CD4-positive, alpha-beta T cell (primary cell): Measurements from ENCODE around the gene PLA2G1B. TPM values are rescaled to one million over a fixed set of nuclear protein-coding genes. Genes with fewer than 3 reads are reported as not detected.
A peak's percentile ranks its signal among the peaks of the same experiment; 100 is the strongest.

Experiments
- ATAC-seq: fragments of 200-7000 bp; cut with Tn5 transposase; one replicate; pipeline ENCODE4 v1.10.0; 2022; ENCODE audit warnings: mild to moderate bottlenecking; ENCODE audit not compliant: poor library complexity
- CTCF ChIA-PET: fragments of 350-600 bp; sonication (Branson Sonifier 250); formaldehyde crosslinking; loops from one replicate; lab custom pipeline; 2021; ENCODE audit warnings: antibody characterized with exemption, inconsistent platforms; lab: Charles Lee
- POLR2A ChIA-PET: fragments of 350-600 bp; sonication (Branson Sonifier 250); formaldehyde crosslinking; loops from one replicate; lab custom pipeline; 2021; ENCODE audit warnings: antibody characterized with exemption, inconsistent platforms; lab: Charles Lee
- DNase-seq, 14 experiments: peaks; one replicate each; pipeline ENCODE4 v3.0.0-alpha.2; 2013 to 2020; ENCODE audit warnings: mixed read lengths in 2 of 14
- H3K27ac ChIP-seq, 2 donors: one replicate each; pipeline versions ENCODE4 v1.5.1 to v1.7.0; 2013; ENCODE audit warnings: low read length in 2 of 2, low read depth in 1 of 2, mild to moderate bottlenecking in 1 of 2
- H3K27me3 ChIP-seq, 2 experiments: 1 replicate in 1 of 2; 2 replicates in 1 of 2; pipeline versions ENCODE4 v1.6.1 to v1.7.0; 2013; ENCODE audit warnings: low read length in 2 of 2, control low read depth in 1 of 2, mild to moderate bottlenecking in 1 of 2, moderate library complexity in 1 of 2; ENCODE audit not compliant: insufficient read depth in 2 of 2, control insufficient read depth in 1 of 2
- H3K36me3 ChIP-seq: one replicate; pipeline ENCODE4 v1.6.1; 2013; ENCODE audit warnings: low read length, control low read depth; ENCODE audit not compliant: insufficient read depth
- H3K4me1 ChIP-seq: one replicate; pipeline ENCODE4 v1.6.1; 2013; ENCODE audit warnings: low read length, control low read depth; ENCODE audit not compliant: insufficient read depth
- H3K4me3 ChIP-seq: one replicate; pipeline ENCODE4 v1.5.1; 2013; ENCODE audit warnings: mild to moderate bottlenecking, low read length, moderate library complexity
- H3K9me3 ChIP-seq, 2 experiments: 1 replicate in 1 of 2; 2 replicates in 1 of 2; pipeline versions ENCODE4 v1.6.1 to v1.7.0; 2013; ENCODE audit warnings: low read length in 2 of 2, mild to moderate bottlenecking in 2 of 2, control low read depth in 1 of 2, moderate library complexity in 1 of 2; ENCODE audit not compliant: control insufficient read depth in 1 of 2, insufficient read depth in 1 of 2
- H3K27ac Mint-ChIP-seq: one replicate; pipeline ENCODE4 v1.8.0; 2020; ENCODE audit warnings: mixed read lengths
- H3K27me3 Mint-ChIP-seq: one replicate; pipeline ENCODE4 v1.8.0; 2021; ENCODE audit warnings: mixed read lengths
- H3K36me3 Mint-ChIP-seq: one replicate; pipeline ENCODE4 v1.8.0; 2021; ENCODE audit warnings: low read depth, mixed read lengths
- H3K4me1 Mint-ChIP-seq: one replicate; pipeline ENCODE4 v1.8.0; 2021; ENCODE audit warnings: low read depth, mixed read lengths
- H3K4me3 Mint-ChIP-seq: one replicate; pipeline ENCODE4 v1.8.0; 2020; ENCODE audit warnings: mild to moderate bottlenecking, mixed read lengths
- H3K9me3 Mint-ChIP-seq: one replicate; pipeline ENCODE4 v1.8.0; 2020; ENCODE audit warnings: mixed read lengths
- CTCF ChIP-seq: fragments of 200-600 bp; IDR thresholded peaks from one replicate; pipeline ENCODE4 v1.8.0; 2022; ENCODE audit warnings: antibody characterized with exemption, mild to moderate bottlenecking
- intact Hi-C, 2 experiments: fragments of 100-400 bp; cut with DNase I in 1 of 2; cut with micrococcal nuclease in 1 of 2; formaldehyde crosslinking; loops; one replicate each; pipeline versions ENCODE4 v1.15.1 to v1.9.0; 2023 to 2025; cut with DNase I, micrococcal nuclease
- polyA plus RNA-seq, 2 donors: library from polyadenylated mRNA; unstranded; fragments of 120-200 nt; gene quantifications; one replicate each; pipeline ENCODE4 v1.2.1, GENCODE V29; 2013
- total RNA-seq, 174 experiments: library from RNA in 2 of 174; stranded (reverse) in 2 of 174; gene quantifications; one replicate each; pipeline ENCODE4 v1.2.3 and lab custom pipeline; 2021 to 2026

PLA2G1B gene
- total RNA-seq: not detected
- polyA plus RNA-seq (2013, experiment 1 of 2): 0.19 TPM
- not detected for polyA plus RNA-seq (2013, experiment 2 of 2)
- 0 to 0.20 (median 0) reads per million in 172 experiments for total RNA-seq (lab: John Stamatoyannopoulos, UW)

- H3K4me3 ChIP-seq: no peak within 1 kb of the TSS
- H3K36me3 ChIP-seq: no peaks in the 10 kb centered on the region
- H3K27ac Mint-ChIP-seq: no peak within 1 kb of the TSS
- no peaks in the 10 kb centered on the region for H3K9me3 Mint-ChIP-seq
- H3K4me3 Mint-ChIP-seq: peak within 1 kb of the TSS; percentile 7
- ATAC-seq (no peak), DNase-seq (no peak)
- H3K27ac ChIP-seq: no peak within 1 kb of the TSS
- ChIA-PET POLR2A (interaction anchor here (2.5 kb wide), 1 partner anchor 36 kb away, joined by 13 read pairs; the partner anchor contains the start of genes RNU4-1 and RNU4-2), CTCF (interaction anchor here (1.1 kb wide), 1 partner anchor 26 kb away, joined by 4 read pairs; the partner anchor contains the start of gene SIRT4)
- peaks cover 4% of the 10 kb centered on the region for H3K27me3 Mint-ChIP-seq
- peaks cover 6% of the 10 kb centered on the region for H3K4me1 Mint-ChIP-seq
- peaks cover 12% of the 10 kb centered on the region for H3K4me1 ChIP-seq
- peaks cover 4% of the 10 kb centered on the region for H3K36me3 Mint-ChIP-seq
- no peak for TF ChIP-seq CTCF
- H3K27me3 ChIP-seq: peaks cover 4 to 5% of the 10 kb centered on the region in 2 experiments
- no peaks in the 10 kb centered on the region for H3K9me3 ChIP-seq
- intact Hi-C loops: loop anchor here (2.0 to 10.0 kb wide), 4 partner anchors 107 to 387 kb away; partner anchors contain the start of genes CABP1 (in 1 of the 2), COX6A1 (in 1 of the 2) and UNC119B (in 1 of the 2)
Observed at GRCh38 chr12:120327593-120327992, at the start of gene PLA2G1B. Gene PLA2G1B (minus strand): TSS chr12:120327779. CDS start chr12:120327753, 26 bp downstream.

DNA sequence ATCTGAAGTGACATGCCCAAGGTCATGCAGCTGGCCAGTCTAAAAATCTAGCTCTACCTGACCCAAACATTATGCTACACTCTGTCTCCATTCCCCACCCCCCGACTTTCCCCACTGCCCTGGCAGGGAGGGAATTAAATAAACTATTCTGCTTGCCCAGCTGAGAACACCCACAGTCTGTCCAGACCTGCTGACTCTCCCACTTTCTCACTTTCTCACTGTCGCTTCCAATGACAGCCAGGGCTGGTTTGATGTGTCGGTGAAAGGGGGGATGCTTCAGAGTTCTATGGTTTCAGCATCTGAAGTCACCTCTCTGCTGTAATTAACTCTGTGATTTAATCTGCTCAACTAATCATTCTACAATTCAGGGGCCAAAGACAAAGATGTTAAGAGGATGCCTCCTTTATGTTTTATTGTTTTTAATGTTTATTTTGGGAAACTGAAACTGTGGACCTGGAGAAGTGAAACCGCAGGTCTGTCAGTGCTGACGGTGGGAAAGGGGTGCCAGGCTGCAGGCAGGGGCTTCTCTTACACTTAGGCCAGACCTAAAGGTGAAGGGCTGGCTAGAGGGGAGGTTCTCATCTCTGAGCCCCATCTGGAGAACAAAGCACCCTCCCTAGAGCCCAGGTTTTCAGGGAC is 49.5 kb upstream of the PLA2G1B start:
- H3K27me3 ChIP-seq: peaks cover 18 to 39% of the 10 kb centered on the region in 2 experiments
- Mint-ChIP-seq H3K4me3 (no peak overlapping the region), H3K27ac (no peak overlapping the region), H3K9me3 (no peaks in the 10 kb centered on the region), H3K36me3 (no peaks in the 10 kb centered on the region), H3K27me3 (peaks cover 69% of the 10 kb centered on the region), H3K4me1 (no peaks in the 10 kb centered on the region)
- CTCF ChIA-PET: no interaction called here
- H3K4me1 ChIP-seq: no peaks in the 10 kb centered on the region
- POLR2A ChIA-PET: no interaction called here
- TF ChIP-seq CTCF: no peak
- no peaks in the 10 kb centered on the region for H3K36me3 ChIP-seq
- intact Hi-C loops: no loop called here
- H3K4me3 ChIP-seq: no peak overlapping the region
- H3K9me3 ChIP-seq: no peaks in the 10 kb centered on the region
- H3K27ac ChIP-seq: no peak overlapping the region
- ATAC-seq (no peak), DNase-seq (no peak)

DNA sequence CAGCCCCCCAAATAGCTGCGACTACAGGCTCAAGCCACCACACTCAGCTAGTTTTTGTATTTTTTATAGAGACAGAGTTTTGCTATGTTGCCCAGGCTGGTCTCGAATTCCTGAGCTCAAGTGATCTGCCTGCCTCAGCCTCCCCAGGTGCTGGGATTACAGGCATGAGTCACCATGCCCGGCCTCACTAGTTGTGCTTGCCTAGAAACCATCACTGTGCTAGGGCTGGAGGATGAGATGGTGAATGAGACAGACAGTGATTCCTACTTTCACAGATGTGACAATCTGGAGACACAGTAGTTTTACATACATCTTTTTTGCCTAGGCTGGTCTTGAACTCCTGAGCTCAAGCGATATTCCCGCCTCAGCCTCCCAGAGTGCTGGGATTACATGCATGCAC is 48.8 kb upstream of the PLA2G1B start:
- intact Hi-C loops: no loop called here
- Mint-ChIP-seq H3K36me3 (no peaks in the 10 kb centered on the region), H3K27ac (no peak overlapping the region), H3K4me1 (no peaks in the 10 kb centered on the region), H3K27me3 (peaks cover 69% of the 10 kb centered on the region), H3K4me3 (no peak overlapping the region), H3K9me3 (no peaks in the 10 kb centered on the region)
- no peak for TF ChIP-seq CTCF
- DNase-seq: no peak
- H3K4me1 ChIP-seq: no peaks in the 10 kb centered on the region
- H3K27ac ChIP-seq: no peak overlapping the region
- H3K4me3 ChIP-seq: no peak overlapping the region
- no peak for ATAC-seq
- ChIA-PET POLR2A (no interaction called here), CTCF (no interaction called here)
- H3K27me3 ChIP-seq: peaks cover 20 to 39% of the 10 kb centered on the region in 2 experiments
- no peaks in the 10 kb centered on the region for H3K9me3 ChIP-seq
- H3K36me3 ChIP-seq: no peaks in the 10 kb centered on the region
